ELR (cell line): ENCODE results near the gene NPIPA2.
"Not testable (repeated sequence)": the region's sequence is repeated elsewhere in the genome, so short reads cannot be mapped to it uniquely, and the experiment has no call there.

Experiments used
- DNase-seq: peaks from one replicate; pipeline ENCODE4 v3.0.0-alpha.2; 2015; ENCODE audit warnings: low read depth

Gene NPIPA2

GRCh38 chr16:14742273-14743128, at the start of gene NPIPA2:
Gene NPIPA2 (plus strand): TSS chr16:14742533. CDS start chr16:14748066, 5,533 bp downstream.
- not testable (repeated sequence) for DNase-seq

DNA sequence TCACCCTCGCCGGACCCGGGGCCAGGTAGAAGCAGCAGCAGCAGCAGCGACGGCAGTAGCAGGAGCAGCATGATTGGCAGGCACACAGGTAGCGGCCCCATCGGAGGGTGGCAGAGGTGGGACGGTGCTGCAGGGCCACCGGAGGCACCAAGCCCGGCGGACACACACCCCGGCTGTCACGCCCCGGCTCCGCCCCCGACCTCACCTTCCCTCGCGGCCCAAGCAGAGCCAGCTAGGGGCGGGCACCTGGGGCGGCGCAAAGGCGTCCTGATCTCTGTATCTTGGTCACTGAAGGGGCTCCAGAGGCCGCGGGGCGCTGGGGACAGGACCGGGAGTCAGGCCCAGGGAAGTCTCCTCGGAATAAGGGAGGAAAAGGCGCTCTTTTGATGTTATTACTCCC, 48.2 kb upstream of the NPIPA2 start, which contains the start of gene PLA2G10:
Gene PLA2G10 (minus strand): TSS at position 180 of the 400 bp plus-strand sequence. CDS start 79 bp downstream, at position 101.
- not testable (repeated sequence) for DNase-seq

DNA sequence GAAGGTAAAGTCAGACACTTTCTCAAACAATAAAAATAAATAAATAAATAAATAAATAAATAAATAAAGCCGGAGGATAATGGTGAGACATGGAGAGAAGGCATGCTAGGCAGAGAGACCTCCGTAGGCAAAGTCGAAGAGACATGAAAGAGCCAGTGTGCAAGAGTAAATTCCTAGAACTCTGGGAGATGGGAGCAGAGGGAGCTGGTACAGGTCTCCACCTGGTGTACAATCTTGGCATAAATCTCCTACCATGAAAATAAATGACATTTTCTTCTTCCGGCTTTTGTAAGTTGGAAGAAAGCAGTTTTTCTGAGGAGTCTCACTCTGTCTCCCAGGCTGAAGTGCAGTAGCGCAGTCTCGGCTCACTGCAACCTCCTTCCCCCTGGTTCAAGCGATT, 40.5 kb upstream of the NPIPA2 start:
- DNase-seq: not testable (repeated sequence)

GRCh38 chr16:14702672-14703071, 39.7 kb upstream of the NPIPA2 start:
- not testable (repeated sequence) for DNase-seq

- not testable (repeated sequence) for DNase-seq
Measured at GRCh38 chr16:14703156-14704011, 38.9 kb upstream of the NPIPA2 start, which contains the start of gene NPIPA3. Gene NPIPA3 (plus strand): TSS chr16:14703411. CDS start chr16:14708944, 5,533 bp downstream.

DNA sequence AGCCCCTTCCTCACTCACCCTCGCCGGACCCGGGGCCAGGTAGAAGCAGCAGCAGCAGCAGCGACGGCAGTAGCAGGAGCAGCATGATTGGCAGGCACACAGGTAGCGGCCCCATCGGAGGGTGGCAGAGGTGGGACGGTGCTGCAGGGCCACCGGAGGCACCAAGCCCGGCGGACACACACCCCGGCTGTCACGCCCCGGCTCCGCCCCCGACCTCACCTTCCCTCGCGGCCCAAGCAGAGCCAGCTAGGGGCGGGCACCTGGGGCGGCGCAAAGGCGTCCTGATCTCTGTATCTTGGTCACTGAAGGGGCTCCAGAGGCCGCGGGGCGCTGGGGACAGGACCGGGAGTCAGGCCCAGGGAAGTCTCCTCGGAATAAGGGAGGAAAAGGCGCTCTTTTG, 9.1 kb upstream of the NPIPA2 start:
- not testable (repeated sequence) for DNase-seq

DNA sequence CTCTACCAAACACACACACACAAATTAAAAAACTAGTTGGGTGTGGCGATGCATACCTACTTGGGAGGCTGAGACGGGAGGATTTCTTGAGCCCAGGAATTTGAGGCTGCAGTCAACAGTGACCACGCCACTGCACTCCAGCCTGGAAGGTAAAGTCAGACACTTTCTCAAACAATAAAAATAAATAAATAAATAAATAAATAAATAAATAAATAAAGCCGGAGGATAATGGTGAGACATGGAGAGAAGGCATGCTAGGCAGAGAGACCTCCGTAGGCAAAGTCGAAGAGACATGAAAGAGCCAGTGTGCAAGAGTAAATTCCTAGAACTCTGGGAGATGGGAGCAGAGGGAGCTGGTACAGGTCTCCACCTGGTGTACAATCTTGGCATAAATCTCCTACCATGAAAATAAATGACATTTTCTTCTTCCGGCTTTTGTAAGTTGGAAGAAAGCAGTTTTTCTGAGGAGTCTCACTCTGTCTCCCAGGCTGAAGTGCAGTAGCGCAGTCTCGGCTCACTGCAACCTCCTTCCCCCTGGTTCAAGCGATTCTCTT, 1.4 kb upstream of the NPIPA2 start:
- not testable (repeated sequence) for DNase-seq

GRCh38 chr16:14741794-14742193, 539 bp upstream of the NPIPA2 start:
- not testable (repeated sequence) for DNase-seq

GRCh38 chr16:14773654-14774053, 31.3 kb downstream of the NPIPA2 start:
- DNase-seq: not testable (repeated sequence)

DNA sequence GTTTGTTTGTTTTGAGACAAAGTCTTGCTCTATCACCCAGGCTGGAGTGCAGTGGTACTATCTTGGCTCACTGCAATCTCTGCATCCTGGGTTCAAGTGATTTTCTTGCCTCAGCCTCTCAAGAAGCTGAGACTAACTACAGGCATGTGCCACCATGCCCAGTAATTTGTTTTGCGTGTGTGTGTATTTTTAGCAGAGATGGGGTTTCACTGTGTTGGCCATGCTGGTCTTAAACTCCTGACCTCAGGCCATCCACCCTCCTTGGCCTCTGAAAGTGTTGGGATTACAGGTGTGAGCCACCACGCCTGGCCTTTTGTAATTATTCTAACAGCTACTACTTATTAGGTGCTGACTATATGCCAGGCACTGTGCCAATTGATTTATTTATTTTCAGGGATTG, 33.3 kb downstream of the NPIPA2 start:
- DNase-seq: not testable (repeated sequence)

- DNase-seq: not testable (repeated sequence)
Measured at GRCh38 chr16:14776763-14777162, 34.4 kb downstream of the NPIPA2 start.

DNA sequence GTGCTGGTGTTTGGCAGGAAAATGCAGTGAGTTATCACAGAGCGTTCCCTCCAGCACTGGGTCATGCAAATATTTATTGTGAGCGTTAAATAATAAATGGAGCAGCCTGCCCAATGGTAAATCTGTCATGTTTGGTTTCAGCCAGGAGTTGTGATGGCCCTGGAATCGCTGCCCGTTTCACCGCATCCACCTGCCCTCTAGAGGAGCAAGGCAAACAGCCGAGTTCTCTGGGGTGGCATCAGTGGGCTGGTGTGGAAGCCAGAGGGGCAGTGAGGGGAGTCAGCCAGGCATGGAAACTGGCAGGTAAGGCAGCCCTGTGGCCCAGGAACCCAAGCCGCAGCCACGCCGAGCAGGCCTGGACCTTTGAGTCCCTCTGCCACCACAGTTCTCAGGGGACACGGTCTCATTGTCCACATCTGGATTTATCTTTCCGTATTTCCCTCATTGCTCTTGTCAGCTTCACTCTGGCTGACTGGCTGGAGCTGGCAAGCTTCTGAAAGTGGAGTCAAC, 37.1 kb downstream of the NPIPA2 start:
- not testable (repeated sequence) for DNase-seq

- not testable (repeated sequence) for DNase-seq
Measured at GRCh38 chr16:14786180-14786579, 43.8 kb downstream of the NPIPA2 start.

- DNase-seq: not testable (repeated sequence)
Measured at GRCh38 chr16:14789577-14789976, 47.2 kb downstream of the NPIPA2 start.

DNA sequence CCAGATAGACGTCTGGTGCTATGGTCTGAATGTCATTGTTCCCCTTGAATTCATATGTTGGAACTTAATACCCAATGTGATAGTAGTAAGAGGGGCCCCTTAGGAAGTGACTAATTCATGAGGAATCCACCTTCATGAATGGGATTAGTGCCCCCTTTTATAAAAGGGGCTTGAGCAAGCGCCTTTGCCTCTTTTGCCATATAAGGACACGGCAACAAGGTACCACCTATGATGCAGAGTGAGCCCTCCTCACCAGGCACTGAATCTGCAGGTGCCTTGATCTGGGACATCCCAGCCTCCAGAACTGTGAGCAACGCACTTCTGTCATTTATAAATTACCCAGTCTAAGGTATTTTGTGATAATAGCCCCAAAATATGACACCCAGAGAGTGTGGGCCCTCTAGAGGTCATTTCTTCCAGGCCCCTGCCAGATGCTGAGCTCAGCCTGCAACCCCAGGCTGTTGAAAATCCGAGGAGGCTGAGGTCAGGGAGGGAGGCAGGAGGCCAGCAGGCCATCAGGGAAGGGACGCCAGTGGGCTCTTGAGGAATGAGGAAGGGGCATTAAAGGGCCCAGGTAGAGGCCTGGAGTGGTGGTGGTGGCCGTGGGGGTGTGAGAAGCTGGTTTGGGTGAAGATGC, 48.1 kb downstream of the NPIPA2 start:
- DNase-seq: not testable (repeated sequence)

DNA sequence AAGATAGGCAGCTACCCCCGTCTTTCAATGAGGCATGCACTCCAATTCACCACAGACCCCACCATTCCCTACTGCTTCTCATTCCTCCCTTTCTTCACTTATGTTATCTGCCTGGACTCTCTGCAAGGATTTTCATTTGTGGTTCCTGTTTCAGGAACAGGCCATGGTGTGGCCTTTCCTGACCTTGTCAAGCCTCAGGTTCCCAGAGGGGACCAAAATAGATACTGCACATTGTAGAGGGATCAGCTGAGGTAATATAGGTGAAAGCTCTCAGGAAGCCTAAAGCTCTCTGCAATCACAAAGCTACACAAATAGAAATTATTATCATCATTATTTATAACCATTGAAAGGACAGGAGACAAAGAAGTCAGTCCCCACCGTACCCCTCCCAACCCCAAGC, 50.6 kb downstream of the NPIPA2 start:
- DNase-seq: not testable (repeated sequence)

DNA sequence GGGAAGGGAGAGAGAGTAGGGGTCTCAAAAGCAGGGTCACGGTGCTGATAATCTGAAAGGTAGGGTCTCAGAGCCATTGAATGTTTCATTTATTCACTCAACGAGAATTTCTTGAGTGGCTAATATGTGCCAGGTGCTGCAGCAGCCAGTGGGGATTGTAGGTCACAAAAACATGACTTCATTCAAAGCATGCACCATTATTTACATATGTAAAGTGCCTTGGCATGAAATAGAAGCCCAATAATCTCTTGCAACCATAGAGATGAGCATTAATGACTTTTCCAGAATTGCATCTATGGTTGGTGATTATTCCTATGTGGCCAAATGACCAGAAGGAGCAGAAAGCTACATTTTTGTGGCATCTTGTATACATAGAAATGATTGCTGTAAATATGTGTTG, 55.2 kb downstream of the NPIPA2 start:
- DNase-seq: not testable (repeated sequence)

GRCh38 chr16:14803577-14803976, 61.2 kb downstream of the NPIPA2 start:
- DNase-seq: not testable (repeated sequence)

GRCh38 chr16:14807184-14807678, 64.9 kb downstream of the NPIPA2 start:
- DNase-seq: not testable (repeated sequence)

- not testable (repeated sequence) for DNase-seq
Measured at GRCh38 chr16:14813890-14814289, 71.6 kb downstream of the NPIPA2 start.
